Activated CD8-positive, alpha-beta memory T cell treated with anti-CD3 and anti-CD28 coated beads for 24 hours (primary cell): ENCODE measurements around the gene SCN3A.

Experiments
- DNase-seq: peaks from one replicate; pipeline ENCODE4 v3.0.0-alpha.2; 2020

SCN3A gene

GRCh38 chr2:165185633-165186032 is 18.2 kb downstream of the SCN3A start:
- no peak for DNase-seq

DNA sequence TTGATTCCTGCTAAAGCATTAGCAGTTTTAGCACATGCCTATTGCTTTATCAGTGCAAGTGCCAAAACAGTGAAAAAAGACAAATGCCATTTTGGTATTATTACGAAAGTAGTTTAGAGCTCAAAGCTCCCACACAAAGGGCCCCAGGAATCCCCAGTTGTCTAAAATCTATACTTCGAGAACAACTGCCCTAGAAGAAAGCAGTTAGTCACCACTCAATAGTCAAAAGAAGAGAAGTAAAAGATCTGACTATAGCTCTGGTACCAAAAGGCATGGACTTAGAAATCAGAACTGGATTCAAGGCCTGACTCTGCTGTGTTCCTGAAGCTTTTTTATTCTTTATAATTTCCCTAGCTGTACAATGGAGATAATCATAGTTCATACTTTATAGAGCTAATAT is 21.8 kb downstream of the SCN3A start:
- no peak for DNase-seq

- DNase-seq, result no peak
Measured at GRCh38 chr2:165176780-165177179, 27.1 kb downstream of the SCN3A start.

GRCh38 chr2:165173215-165173614 is 30.6 kb downstream of the SCN3A start:
- DNase-seq, result no peak

DNA sequence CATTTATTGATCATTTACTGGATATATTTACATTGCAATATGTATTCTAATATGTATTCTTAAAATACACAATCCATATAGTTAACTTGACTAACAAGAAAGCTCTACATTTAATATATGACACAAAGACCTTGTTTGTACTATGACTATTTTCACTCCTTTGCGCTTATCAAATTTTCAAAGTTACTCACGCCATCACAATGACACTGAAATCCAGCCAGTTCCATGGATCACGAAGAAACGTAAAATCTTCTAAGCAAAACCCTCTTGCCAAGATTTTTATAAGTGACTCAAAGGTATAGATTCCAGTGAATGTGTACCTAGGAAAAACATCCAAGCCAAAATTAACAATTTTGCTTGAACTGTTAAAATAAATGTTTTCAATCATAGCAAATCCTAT is 39.6 kb downstream of the SCN3A start:
- no peak for DNase-seq

- no peak for DNase-seq
Measured at GRCh38 chr2:165163761-165164160, 40.1 kb downstream of the SCN3A start.

DNA sequence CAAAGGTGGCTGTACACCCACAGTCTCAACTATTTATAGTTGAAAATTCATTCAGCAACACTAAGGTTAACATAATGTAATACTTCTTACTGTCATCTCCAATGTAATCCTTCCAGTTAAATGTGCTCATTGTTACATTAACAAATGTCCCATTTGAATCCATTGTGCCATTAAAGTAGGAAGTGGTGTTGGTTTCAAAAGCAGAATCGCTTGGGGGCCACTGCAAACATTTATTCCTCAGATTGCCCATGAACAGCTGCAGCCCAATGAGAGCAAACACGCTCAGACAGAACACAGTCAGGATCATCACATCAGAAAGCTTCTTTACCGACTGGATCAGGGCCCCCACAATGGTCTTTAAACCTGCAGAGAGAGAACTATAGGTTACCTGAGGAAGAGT is 41.4 kb downstream of the SCN3A start:
- DNase-seq, result no peak

DNA sequence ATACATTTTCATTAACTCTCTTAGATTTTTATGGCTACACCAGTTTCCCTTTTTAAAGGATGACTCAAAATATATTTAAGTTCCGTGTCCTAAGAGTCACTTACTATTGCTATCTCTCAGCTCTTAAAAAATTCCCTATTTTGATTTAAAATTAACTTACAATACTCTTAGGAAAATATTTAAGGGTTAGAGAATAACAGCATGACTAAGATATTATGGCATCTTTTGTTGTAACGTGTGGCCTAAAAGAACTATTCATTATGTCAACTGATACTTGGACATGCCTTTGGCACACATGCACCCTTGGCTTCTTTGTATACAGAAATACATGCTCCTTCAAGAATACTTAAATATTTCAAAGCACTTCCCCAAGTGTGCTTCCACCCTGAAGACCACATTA is 42.3 kb downstream of the SCN3A start:
- DNase-seq, result no peak

DNA sequence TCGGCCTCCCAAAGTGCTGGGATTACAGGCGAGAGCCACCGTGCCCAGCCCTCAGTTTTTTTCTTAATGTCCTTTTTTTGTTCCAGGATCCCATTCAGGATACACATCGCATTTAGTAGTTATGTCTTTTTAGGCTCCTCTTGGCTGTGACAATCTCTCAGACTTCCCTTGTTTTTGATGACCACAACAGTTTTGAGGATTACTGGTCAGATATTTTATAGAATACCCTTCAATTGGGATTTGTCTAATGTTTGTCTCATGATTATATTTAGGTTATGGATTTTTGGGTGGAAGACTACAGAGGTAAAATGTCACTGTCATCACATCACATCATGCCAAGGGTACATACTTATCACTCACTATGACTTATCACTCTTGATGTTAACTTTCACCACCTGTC is 46.7 kb downstream of the SCN3A start:
- no peak for DNase-seq

GRCh38 chr2:165155152-165155551 is 48.7 kb downstream of the SCN3A start:
- no peak for DNase-seq

DNA sequence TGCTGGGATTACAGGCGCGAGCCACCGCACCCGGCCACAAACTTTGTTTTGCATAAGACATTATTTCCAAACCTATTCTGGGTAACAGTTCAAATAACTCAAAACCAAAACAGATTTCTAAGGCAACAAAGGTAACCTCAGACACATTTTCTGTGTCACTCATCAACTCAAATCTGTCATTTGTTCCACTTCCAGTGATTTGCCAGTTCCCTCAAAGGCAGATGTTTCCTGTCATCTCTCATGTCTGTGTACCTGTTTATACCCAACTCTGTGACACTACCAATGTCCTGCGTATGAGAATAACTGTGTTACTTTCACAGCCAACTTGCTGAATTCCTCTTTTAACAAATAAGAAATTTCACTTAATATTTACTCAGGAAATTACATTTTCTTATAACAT is 54.4 kb downstream of the SCN3A start:
- no peak for DNase-seq

DNA sequence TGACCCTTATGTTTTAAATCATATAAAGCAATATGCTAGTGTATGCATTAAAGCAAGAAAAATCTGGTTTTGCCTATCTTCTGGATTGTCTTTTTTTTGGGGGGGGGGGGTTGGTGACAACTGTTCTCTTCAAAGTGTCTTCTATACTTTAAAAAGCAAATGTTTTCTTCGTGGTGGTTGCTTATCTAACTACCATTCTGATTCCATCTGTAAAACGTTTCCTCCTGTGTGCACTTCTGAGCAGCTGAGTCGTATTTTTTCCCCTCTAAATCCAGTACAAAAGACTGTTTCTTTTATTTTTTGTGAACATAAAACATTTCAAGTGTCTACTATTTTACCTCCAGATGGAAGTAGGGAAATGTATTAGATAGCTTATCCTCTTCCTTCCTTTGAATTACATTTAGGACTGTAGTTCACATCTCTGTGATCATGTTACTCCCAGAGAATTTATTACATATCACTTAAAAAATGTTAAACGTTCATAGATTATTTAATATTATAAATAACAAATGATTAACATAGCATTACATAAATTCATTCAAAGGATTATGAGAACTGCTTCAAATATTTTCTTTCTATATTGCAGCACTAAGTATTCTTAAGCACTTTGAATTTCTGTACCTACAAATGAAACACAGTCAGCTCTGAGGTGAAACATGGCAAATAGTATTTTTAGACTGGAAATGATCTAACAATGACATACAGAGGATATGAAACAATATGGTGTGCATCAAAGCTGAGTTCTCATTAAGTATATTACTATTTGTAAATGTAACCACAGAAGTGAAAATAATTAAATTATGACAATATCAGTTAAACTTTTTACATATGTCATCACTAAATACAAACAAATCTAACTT is 56.4 kb downstream of the SCN3A start:
- no peak for DNase-seq

DNA sequence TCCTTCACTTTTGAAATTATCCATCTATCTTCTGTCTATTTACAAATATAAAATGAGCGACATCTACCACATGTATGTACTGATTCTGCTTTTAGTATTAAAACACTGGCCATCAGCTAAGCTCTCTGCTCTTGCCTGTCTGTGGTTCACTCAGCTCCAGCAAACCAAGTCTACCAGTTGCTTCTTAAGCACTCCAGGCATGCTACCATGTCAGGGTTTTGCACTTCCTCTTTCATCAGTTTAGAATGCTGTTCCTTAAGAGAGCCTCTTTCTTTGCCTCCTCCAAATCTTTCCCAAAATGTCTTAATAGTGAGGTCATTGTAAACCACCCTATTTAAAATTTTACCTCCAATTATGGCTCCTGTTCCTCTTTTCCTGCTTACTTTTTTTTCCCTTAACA is 59.5 kb downstream of the SCN3A start:
- DNase-seq, result no peak

DNA sequence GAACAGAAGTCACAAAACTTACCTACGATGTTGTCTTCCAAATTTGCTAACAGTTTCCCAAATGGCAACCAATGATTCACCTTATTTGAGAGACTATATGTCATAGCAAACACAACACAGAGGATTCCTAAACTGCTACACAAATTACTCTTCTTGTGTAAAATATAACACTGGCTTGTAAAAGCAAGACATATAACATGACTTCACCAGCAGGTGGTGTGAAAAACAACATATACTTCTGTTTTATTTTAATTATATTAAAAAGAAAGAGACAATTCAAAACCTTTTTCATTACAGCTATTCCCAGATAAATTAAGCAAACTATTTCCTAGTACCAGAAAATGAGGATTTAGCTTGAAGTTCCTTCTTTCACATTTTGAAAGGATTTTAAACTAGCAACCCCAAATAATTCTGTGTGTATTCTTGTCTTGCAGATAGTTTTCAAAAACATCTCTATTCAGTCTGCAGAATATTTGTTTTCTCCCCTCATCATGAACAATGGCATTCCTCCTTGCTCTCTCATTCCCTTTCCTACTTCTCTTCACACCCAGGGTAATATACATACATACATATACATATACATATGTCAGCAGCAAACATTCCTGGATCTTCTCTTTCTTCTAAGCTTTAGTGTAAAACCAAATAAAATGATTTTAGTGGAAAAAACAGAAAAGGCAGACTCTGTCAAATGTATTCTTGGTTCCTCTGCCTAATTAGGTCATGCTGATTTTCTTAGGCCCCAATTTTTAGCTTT is 62.1 kb downstream of the SCN3A start:
- DNase-seq, result no peak

DNA sequence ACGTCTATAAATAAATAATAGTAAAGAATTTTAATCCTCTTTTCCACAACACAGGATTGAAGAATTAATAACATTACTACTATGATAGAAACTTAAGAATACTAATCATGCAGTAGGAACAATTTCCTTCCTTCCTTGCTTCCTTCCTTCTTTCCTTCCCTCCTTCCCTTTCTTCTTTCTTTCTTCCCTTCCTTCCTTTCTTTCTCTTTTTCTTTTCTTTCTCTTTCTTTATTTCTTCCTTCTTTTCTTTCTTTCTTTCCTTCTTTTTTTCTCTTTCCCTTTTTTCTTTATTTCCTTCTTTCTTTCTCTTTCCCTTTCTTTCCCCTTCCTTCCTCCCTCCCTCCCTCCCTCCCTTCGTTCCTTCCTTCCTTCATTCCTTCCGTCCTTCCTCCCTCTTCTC is 77.6 kb downstream of the SCN3A start:
- DNase-seq, result no peak

DNA sequence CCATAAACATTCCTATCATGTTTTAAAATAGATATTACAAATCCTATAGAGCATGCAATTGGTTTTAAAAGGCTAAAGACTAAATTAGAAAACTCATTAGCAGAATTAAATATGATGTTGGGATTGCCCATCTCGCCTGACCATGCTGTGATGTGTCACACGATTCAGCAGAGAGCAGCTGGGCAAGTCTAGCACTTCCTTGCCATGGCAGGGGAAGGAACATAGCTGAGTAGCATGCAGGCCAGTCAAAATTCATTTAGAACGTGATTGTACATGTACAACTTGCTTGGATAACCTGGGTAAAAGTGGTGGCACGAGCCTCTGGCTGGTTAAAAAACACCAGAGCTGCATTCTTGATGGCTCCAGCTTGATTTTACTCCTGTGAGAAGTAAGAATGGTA is 81.3 kb downstream of the SCN3A start:
- DNase-seq, result no peak

GRCh38 chr2:165120740-165121467 is 82.9 kb downstream of the SCN3A start:
- no peak for DNase-seq

DNA sequence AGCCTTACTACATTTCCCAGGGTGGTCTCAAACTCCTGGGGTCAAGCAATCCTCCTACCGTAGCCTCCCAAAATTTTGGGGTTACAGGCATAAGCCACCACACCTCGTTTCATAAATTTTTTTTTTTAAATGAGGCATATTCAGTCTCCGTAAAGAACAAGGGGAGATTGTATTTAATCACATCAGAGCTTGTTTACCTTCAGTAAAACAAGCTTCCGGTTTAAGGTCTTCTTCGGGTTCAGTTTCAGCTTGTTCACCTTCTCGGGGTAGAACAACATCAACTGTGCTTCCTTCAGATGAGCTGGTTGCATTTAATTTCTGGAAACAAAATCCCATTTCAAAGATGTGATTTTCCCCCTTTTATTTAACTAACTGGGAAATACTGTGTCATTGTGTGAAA is 88.6 kb downstream of the SCN3A start:
- DNase-seq, result no peak

- no peak for DNase-seq
Measured at GRCh38 chr2:165114346-165114939, 89.4 kb downstream of the SCN3A start.

GRCh38 chr2:165113414-165113813 is 90.4 kb downstream of the SCN3A start:
- no peak for DNase-seq

GRCh38 chr2:165112789-165113188 is 91.1 kb downstream of the SCN3A start:
- DNase-seq, result no peak

DNA sequence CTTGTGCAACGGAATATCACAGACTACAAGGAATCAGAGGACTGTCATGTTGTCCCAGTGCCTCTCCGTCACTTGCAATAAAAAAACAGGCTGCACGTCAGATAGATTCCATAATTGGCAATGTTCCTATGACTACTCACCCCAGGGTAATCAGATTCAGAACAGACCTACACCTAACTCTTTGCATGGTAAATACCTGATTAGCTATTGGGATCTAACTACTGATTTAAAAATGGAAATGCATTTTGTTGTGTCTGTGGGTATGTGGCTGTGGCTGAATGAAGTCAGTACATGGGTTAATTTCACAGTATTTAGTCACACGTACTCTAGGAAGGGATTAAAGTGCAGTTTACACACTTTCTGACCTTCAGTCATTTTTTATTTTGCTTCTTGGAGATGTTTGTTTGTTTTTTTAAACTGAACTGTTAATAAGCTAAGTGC is 91.7 kb downstream of the SCN3A start:
- no peak for DNase-seq

DNA sequence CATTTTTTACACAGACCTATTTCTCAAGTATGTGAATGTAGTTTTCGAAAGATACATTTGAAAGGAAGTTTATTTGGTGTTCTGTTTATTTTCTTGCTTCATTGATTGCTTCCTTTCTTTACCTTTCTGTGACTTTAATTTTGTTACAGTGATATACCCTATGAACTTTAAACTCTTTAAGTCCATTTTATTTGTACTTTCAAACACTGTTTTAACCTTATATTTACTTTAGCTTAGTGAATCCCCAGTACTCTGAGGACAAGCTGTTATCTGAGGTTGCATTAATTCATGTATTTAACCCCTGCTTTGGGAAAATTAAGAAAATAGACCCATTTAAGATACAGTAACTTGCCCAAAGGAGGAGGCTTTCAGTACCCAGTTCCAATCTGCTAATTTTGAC is 93.5 kb downstream of the SCN3A start:
- DNase-seq, result no peak
